Heart left ventricle (tissue), 16 donors: ENCODE results near the gene KCNQ1OT1. TPM values are rescaled to one million over a fixed set of nuclear protein-coding genes. Genes with fewer than 3 reads are reported as not detected.
A peak's percentile ranks its signal among the peaks of the same experiment; 100 is the strongest.

ENCODE experiments used
- ATAC-seq, 4 donors: fragments of 200-7000 bp; cut with Tn5 transposase; one replicate each; pipeline ENCODE4 v1.9.1; 2020 to 2022; ENCODE audit warnings: moderate library complexity in 4 of 4, mild to moderate bottlenecking in 3 of 4, moderate number of reproducible peaks in 1 of 4
- DNase-seq, 5 donors: peaks; one replicate each; pipeline ENCODE4 v3.0.0-alpha.2; 2020
- H3K27ac ChIP-seq, 12 donors: fragments of 200-600 bp; sonication (generic) in 4 of 12; one replicate each; pipeline versions ENCODE4 v1.5.0 to v1.8.0; 2016 to 2022; ENCODE audit warnings: mild to moderate bottlenecking in 2 of 12
- H3K27me3 ChIP-seq, 9 donors: fragments of 200-600 bp; sonication (generic) in 2 of 9; one replicate each; pipeline versions ENCODE4 v1.5.1 to v1.8.0; 2016 to 2022; ENCODE audit warnings: mild to moderate bottlenecking in 3 of 9
- H3K36me3 ChIP-seq, 9 donors: fragments of 200-600 bp; sonication (generic) in 2 of 9; one replicate each; pipeline versions ENCODE4 v1.5.0 to v1.8.0; 2018 to 2022; ENCODE audit warnings: mild to moderate bottlenecking in 2 of 9
- H3K4me1 ChIP-seq, 12 donors: fragments of 200-600 bp; sonication (generic) in 4 of 12; one replicate each; pipeline versions ENCODE4 v1.5.0 to v1.8.0; 2016 to 2022; ENCODE audit warnings: mild to moderate bottlenecking in 3 of 12
- H3K4me3 ChIP-seq, 12 donors: fragments of 200-600 bp; sonication (generic) in 4 of 12; one replicate each; pipeline versions ENCODE4 v1.5.0 to v1.8.0; 2017 to 2022; ENCODE audit warnings: mild to moderate bottlenecking in 9 of 12, moderate library complexity in 4 of 12
- H3K9me3 ChIP-seq, 12 donors: fragments of 200-600 bp; sonication (generic) in 4 of 12; one replicate each; pipeline versions ENCODE4 v1.5.0 to v1.8.0; 2016 to 2022; ENCODE audit warnings: mild to moderate bottlenecking in 1 of 12
- POLR2A ChIP-seq, 2 donors: fragments of 450-650 bp; IDR thresholded peaks; one replicate each; pipeline ENCODE4 v1.6.1; 2017; ENCODE audit warnings: antibody characterized with exemption in 2 of 2, mild to moderate bottlenecking in 2 of 2, moderate library complexity in 2 of 2
- WGBS, 4 donors: extraction: QIAGEN DNeasy Blood & Tissue Kit in 2 of 4; methylation state at CpG; one replicate each; pipeline versions ENCODE4 v1.1.5 to v1.1.7; 2013 to 2018; 5-methylcytosine and 5-hydroxymethylcytosine counted together
- intact Hi-C, 10 donors: fragments of 100-400 bp; cut with DNase I; formaldehyde crosslinking; loops; one replicate each; pipeline versions ENCODE4 v1.11.1 to v1.14.2; 2022
- polyA plus RNA-seq, 2 donors: library from polyadenylated mRNA; stranded (reverse); fragments of 200-250 nt; gene quantifications; one replicate each; pipeline ENCODE4 v1.2.3, GENCODE V29; 2013
- total RNA-seq, 9 donors: library from RNA; depleted of rRNA in 2 of 9; stranded (reverse); fragments of >200 nt in 2 of 9; fragmentation: NEBNext Ultra II Directional in 3 of 9; extraction: Animal tissue kit (Norgen Biotek cat#: 25700) in 3 of 9; gene quantifications; one replicate each; pipeline versions ENCODE4 v1.1.0 to v1.2.4, GENCODE V29; 2016 to 2023
- TF ChIP-seq, protein P1 (sequence below), 12 donors: fragments of 200-600 bp; sonication (generic) in 4 of 12; IDR thresholded peaks; one replicate each; pipeline versions ENCODE4 v1.5.0 to v1.8.0; 2018 to 2022; ENCODE audit warnings: antibody characterized with exemption in 12 of 12, mild to moderate bottlenecking in 5 of 12
- donor health status: ischemic (EF 13 %, LVEDD 7.1; RV severe dilation, severe dysfunction).
- donor health status: healthy with polysubstance abuse.
- donor health status: DM: no; HTN: yes; CAD: no.
- donor health status: DM: no; HTN: no; CAD: no.
- donor health status: ischemic (EF 25% LVEDD 6.9; RV normal size, moderate dysfunction).
- donor health status: ischemic (EF 25% LVEDD 5.7; RV mildly dilated, moderate dysfunction).
- donor health status: healthy.
- donor health status: DM: yes; HTN: yes; CAD: no.
- donor health status: ischemic (EF 35%, LVEDD 5.7; RV mildly dilated, moderate dysfunction).
- donor health status: nonischemic (EF 11% LVEDD 7.7; RV severe dilation, severe dysfunction).
- donor health status: DM: yes; HTN: yes; CAD: no.
- donor health status: PGD.
- donor health status: ischemic (EF 29% LVEDD 5.4; RV normal size, mild dysfunction).
- donor health status: nonischemic (EF 23%, LVEDD 6.1; RV moderate dilation, normal function).

Gene KCNQ1OT1
- total and polyA plus RNA-seq, 11 donors: 0.14 to 0.93 (median 0.40) TPM

DNA sequence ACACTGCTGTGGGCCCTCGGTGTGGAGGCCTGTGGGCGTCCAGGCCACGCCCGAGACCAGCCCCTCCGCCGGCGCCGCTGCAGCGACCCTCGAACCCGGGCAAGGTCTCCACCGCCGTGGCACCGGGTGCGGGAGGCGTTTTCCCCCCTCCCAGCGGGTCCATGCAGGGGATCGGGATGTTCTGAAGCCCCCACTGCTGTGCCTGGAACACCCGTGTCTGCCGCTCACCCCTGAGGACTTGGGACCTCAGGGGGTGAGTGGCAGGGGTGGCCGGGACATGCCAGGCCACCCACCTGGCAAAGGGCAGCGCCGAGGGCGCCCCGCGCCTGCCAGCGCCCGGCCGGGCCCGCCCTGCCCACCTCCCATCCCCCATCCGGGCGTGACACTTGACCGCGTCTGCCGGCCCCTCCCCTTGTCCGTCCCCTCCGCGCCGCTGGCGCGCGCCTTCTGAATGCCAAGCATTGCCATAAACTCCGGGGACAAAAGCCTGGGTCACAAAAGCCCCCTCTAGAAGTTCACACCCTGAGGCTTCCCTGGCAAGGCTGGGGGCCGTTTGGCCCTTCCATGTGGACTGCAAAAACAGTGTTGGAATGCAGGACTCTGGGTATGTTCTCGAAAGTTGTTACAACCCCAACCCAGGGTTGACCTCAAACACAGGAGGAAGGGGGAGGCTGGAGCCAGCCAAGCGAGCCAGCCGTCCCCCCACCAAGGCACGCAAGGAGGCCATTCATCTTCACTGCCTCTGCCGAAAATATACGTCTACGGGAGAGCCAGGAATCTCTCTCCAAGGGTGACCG lies 819 bp upstream of the KCNQ1OT1 start:
- 52 to 76% (median 57%) methylated on average over 29 to 52 of the region's 52 CpGs for WGBS, 4 donors
- H3K36me3 ChIP-seq: no peaks in the 10 kb centered on the region
- H3K4me1 ChIP-seq: peaks cover 0 to 23% (median 8%) of the 10 kb centered on the region in 12 donors
- no peaks in the 10 kb centered on the region for H3K27me3 ChIP-seq
- TF ChIP-seq POLR2A (IDR thresholded peaks at IDR 0.05): no peak
- TF ChIP-seq, protein P1, sequence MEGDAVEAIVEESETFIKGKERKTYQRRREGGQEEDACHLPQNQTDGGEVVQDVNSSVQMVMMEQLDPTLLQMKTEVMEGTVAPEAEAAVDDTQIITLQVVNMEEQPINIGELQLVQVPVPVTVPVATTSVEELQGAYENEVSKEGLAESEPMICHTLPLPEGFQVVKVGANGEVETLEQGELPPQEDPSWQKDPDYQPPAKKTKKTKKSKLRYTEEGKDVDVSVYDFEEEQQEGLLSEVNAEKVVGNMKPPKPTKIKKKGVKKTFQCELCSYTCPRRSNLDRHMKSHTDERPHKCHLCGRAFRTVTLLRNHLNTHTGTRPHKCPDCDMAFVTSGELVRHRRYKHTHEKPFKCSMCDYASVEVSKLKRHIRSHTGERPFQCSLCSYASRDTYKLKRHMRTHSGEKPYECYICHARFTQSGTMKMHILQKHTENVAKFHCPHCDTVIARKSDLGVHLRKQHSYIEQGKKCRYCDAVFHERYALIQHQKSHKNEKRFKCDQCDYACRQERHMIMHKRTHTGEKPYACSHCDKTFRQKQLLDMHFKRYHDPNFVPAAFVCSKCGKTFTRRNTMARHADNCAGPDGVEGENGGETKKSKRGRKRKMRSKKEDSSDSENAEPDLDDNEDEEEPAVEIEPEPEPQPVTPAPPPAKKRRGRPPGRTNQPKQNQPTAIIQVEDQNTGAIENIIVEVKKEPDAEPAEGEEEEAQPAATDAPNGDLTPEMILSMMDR (IDR thresholded peaks at IDR 0.05): no peak
- intact Hi-C loops: loop anchor here in 2 of 10 donors (1.0 to 5.0 kb wide), 2 partner anchors 77 to 184 kb away; no protein-coding TSS in a partner anchor
- peak; percentile 67 to 86 (median 75) for DNase-seq
- no peaks in the 10 kb centered on the region for H3K9me3 ChIP-seq
- H3K4me3 ChIP-seq: peak overlapping the region; percentile 40 to 94 (median 74)
- peak overlapping the region; percentile 84 to 97 (median 92) for H3K27ac ChIP-seq
- peak; percentile 32 to 70 (median 54) for ATAC-seq

- intact Hi-C loops: loop anchor here in 8 of 10 donors (2.0 to 10.0 kb wide), 6 partner anchors 93 to 188 kb away; partner anchors contain the start of gene CDKN1C (in 6 of the 8)
- ATAC-seq (peak in 3 of 4 donors; percentile 3 to 15 (median 13)), DNase-seq (peak in 1 of 5 donors; percentile 68)
- peaks cover 0 to 38% (median 20%) of the 10 kb centered on the region in 12 donors for H3K4me1 ChIP-seq
- H3K36me3 ChIP-seq: no peaks in the 10 kb centered on the region
- no peaks in the 10 kb centered on the region for H3K9me3 ChIP-seq
- peak overlapping the region; percentile 53 to 94 (median 74) for H3K4me3 ChIP-seq
- peak overlapping the region in 7 of 12 donors; percentile 10 to 94 (median 73) for H3K27ac ChIP-seq
- TF ChIP-seq, protein P1 (IDR thresholded peaks at IDR 0.05): no peak
- no peak for TF ChIP-seq POLR2A (IDR thresholded peaks at IDR 0.05)
- 48 to 66% (median 53%) methylated on average over 31 of the region's 31 CpGs for WGBS, 4 donors
- no peaks in the 10 kb centered on the region for H3K27me3 ChIP-seq
Measured at GRCh38 chr11:2699185-2699530, 636 bp downstream of the KCNQ1OT1 start.

DNA sequence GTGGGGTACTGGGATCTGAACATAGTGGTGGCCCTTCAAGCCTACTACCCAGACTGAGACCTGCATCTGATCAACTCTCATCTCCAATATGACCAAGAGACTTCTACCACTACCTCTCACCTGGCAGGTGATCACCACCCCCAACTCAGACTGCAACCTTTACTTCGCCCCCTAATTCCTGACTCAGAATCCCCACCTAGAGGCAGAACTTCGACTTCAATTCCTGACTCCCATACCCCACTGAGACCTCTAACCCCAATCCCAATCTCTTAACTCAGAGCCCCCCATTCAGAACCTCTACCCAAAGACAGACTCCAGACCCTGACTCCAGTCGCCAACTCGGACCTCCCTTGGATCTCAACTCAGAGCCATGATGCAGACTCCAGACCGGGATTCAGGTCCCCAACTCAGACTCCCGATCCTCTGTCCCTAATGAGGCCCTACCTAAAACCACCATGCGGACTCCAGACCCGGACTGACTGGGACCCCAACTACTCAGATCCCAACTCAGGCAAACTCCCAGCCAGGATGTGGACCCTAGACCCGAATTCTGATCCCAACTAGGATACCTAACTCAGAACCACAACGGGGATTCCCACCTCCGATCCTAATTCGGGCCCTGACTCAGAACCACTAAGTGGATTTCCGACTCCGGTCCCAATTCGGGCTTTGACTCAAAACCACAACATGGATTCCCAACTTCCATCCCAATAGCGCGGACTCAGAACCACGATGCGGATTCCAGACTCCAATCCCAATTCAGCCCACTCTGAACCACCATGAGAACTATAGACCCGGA lies 1.2 kb downstream of the KCNQ1OT1 start:
- intact Hi-C loops: loop anchor here in 8 of 10 donors (2.0 to 10.0 kb wide), 6 partner anchors 94 to 189 kb away; partner anchors contain the start of gene CDKN1C (in 6 of the 8)
- DNase-seq: peak in 1 of 5 donors; percentile 11

More for the DNA sequence above, 1.2 kb downstream of the KCNQ1OT1 start:
- Histone ChIP-seq H3K36me3 (no peaks in the 10 kb centered on the region), H3K9me3 (no peaks in the 10 kb centered on the region), H3K27ac (peak overlapping the region in 6 of 12 donors; percentile 10 to 94 (median 70)), H3K4me3 (peak overlapping the region; percentile 53 to 94 (median 74)), H3K27me3 (no peaks in the 10 kb centered on the region), H3K4me1 (peaks cover 0 to 39% (median 24%) of the 10 kb centered on the region in 12 donors)
- no peak for TF ChIP-seq POLR2A (IDR thresholded peaks at IDR 0.05)
- TF ChIP-seq, protein P1 (IDR thresholded peaks at IDR 0.05): no peak
- no peak for ATAC-seq
- 55 to 78% (median 59%) methylated on average over 20 of the region's 20 CpGs for WGBS, 4 donors
